Tongue (tissue), 2 donors: ENCODE data around the gene THOC3. TPM values are rescaled to one million over a fixed set of nuclear protein-coding genes. Genes with fewer than 3 reads are reported as not detected.
A peak's percentile ranks its signal among the peaks of the same experiment; 100 is the strongest.
"Not testable (repeated sequence)": the region's sequence is repeated elsewhere in the genome, so short reads cannot be mapped to it uniquely, and the experiment has no call there.

Experiments
- DNase-seq: peaks from one replicate; pipeline ENCODE4 v3.0.0-alpha.2; 2015
- total RNA-seq: library from RNA; depleted of rRNA; stranded (reverse); fragments of >200 nt; gene quantifications from one replicate; pipeline ENCODE4 v1.2.3, GENCODE V29; 2014

THOC3 gene
- total RNA-seq = 48.6 TPM

GRCh38 chr5:175967471-175968372 lies at the start of gene THOC3:
Gene THOC3 (minus strand): TSS chr5:175968315. CDS start chr5:175968208, 107 bp downstream.
- peak; percentile 90 for DNase-seq

GRCh38 chr5:176017324-176017723 lies 49.2 kb upstream of the THOC3 start:
- DNase-seq = not testable (repeated sequence)

- DNase-seq = not testable (repeated sequence)
Observed at GRCh38 chr5:176014360-176014759, 46.2 kb upstream of the THOC3 start.

GRCh38 chr5:176011088-176011487 lies 43.0 kb upstream of the THOC3 start:
- DNase-seq = not testable (repeated sequence)

GRCh38 chr5:176010202-176010601 lies 42.1 kb upstream of the THOC3 start:
- DNase-seq = not testable (repeated sequence)

- DNase-seq = not testable (repeated sequence)
Observed at GRCh38 chr5:176007220-176007619, 39.1 kb upstream of the THOC3 start.

DNA sequence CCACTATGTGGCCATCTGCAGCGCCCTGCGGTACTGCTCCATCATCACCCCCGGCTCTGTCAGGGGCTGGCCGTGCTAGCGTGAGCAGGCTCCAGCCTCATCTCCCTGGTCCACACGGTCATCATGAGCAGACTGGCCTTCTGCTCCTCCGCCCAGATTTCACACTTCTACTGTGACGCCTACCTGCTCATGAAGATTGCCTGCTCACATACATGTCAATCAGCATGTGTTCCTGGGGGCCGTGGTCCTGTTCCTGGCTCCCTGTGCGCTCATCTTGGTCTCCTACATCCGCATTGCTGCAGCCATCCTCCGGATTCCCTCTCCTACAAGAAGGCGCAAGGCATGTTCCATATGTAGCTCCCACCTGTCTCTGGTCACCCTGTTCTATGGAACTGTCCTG lies 38.7 kb upstream of the THOC3 start:
- not testable (repeated sequence) for DNase-seq

- DNase-seq = not testable (repeated sequence)
Observed at GRCh38 chr5:175997979-175998378, 29.9 kb upstream of the THOC3 start.

GRCh38 chr5:175997495-175997894 lies 29.4 kb upstream of the THOC3 start:
- not testable (repeated sequence) for DNase-seq

- not testable (repeated sequence) for DNase-seq
Observed at GRCh38 chr5:175996791-175997190, 28.7 kb upstream of the THOC3 start.

GRCh38 chr5:175995506-175995905 lies 27.4 kb upstream of the THOC3 start:
- not testable (repeated sequence) for DNase-seq

- not testable (repeated sequence) for DNase-seq
Observed at GRCh38 chr5:175979371-175979995, 11.4 kb upstream of the THOC3 start.

- not testable (repeated sequence) for DNase-seq
Observed at GRCh38 chr5:175968381-175968780, 266 bp upstream of the THOC3 start.

DNA sequence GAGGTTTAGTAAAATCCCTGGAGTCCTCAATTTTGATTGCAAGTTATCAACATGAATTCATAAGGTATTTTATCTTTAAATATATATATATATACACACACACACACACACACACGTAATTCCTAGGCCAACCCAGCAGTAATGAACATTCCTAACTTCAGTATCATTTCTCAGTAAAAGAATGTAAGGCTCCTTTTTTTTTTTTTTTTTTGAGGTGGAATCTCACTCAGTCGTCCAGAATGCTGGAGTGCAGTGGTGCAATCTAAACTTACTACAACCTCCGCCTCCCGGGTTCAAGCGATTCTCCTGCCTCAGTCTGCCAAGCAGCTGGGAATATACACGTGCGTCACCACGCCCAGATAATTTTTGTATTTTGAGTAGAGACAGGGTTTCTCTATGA lies 5.8 kb downstream of the THOC3 start:
- DNase-seq = not testable (repeated sequence)

- not testable (repeated sequence) for DNase-seq
Observed at GRCh38 chr5:175960228-175960627, 7.9 kb downstream of the THOC3 start.

DNA sequence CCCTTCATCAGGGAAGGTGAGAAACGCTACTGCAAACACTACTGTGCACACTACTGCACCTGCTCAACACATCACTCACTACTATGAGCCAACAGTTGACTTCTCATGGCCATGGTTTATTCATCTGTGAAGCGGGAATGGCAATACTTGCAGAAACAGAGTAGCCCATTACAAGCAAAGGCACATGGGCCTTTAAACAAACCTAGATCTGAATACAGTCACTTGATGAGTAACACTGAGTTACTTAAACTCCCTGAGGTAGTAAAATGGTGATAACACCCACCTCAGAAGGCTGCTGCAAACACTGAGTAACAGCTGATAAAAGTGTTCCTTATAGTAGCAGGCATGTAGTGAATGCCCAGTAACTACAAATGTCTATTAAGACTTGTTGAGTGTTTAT lies 9.6 kb downstream of the THOC3 start:
- not testable (repeated sequence) for DNase-seq

DNA sequence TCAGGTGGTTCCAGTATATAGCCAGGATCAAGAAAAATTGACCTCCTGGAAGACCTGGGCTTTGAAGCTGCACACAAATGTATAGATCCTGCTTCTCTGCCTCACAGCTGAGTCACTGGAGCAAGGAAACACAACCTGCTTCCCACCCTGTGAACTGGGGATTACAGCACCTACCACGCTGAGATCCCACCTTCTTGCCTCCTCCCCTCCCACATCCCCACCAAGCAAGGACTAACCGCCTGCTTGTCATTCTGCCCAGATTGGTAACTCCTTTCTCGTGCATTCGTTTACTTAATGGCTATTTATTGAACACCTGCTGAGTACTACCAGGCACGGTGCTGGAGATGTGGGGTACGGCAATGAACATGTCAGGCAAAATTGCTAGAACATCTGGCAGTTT lies 14.0 kb downstream of the THOC3 start:
- DNase-seq = not testable (repeated sequence)

- not testable (repeated sequence) for DNase-seq
Observed at GRCh38 chr5:175952810-175953209, 15.3 kb downstream of the THOC3 start.

GRCh38 chr5:175951339-175951969 lies 16.7 kb downstream of the THOC3 start:
- not testable (repeated sequence) for DNase-seq

DNA sequence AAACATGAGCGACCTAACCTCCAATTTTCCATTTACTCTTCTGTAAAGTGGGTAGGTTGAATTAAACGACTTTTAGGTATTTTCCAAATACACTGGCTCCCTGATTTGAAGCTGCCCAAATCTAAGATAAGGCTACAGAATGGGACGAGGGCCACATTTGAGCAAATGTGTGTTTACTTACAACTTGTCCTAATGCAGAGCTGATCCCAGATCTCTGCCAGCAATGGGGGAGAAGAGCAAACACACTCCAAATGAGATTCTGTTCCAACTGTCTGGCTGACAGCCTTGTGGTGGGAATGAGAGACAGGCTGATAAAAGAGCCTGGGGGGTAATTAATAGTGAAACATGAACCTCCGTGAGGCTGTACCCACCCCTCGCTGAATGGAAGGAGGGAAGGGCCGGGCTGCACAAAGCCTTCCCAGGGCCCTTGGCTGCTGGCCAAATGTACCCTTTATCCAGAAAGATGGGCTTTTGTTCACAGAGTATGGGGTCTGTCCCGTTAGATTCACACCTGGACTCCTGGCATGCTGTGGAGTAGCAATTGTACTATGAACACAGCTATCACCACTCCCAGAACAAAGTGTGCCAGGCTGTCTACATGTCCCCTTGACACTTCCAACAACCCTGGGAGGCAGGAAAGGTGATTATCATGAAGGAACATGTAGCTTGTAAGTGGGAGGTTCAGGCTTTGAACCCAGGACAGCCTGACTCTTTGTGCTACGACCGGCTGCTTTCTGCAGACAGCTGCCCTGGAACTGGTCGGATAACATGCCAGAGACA lies 19.6 kb downstream of the THOC3 start:
- DNase-seq = not testable (repeated sequence)

DNA sequence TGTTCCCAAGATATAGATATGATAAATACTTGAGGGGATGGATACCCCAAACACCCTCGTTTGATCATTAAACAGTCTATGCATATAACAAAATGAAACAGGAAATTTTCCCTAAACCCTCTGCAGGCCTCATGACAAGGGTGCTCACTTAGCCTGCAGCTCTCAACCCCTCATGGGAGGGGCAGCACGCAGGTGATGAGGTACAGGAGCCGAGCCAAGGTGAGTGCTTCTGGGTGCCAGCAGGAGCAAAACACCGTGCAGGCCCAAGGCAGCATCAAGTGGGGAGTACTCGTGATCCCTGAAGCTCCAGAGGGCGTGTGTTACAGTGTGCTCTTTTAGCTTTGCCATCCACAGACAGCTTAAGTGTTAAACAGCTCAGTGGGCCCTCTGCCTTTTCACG lies 24.9 kb downstream of the THOC3 start:
- not testable (repeated sequence) for DNase-seq

DNA sequence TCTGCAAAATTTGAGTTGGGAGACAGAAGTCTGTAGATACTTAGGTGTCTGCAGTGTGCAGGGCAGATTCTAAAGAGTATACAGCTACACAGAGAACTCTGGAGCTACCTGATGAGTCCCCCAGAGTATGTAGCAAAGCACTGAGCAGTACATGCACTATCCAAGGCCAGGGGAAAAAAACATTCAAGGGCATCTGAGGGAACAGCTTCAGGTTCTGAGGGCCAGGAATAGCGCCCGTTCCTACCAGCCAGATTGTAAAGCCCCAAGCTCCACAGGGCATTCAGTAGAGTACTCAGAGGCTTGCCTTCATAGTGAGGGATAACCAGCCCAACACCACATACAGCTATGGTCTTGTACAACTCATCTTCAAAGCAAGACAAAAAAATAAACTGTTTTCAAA lies 27.5 kb downstream of the THOC3 start:
- DNase-seq = not testable (repeated sequence)
